HCT116 (cell line): ENCODE results near the gene CISD1. TPM values are rescaled to one million over a fixed set of nuclear protein-coding genes. Genes with fewer than 3 reads are reported as not detected.

ENCODE experiments used
- ATAC-seq: fragments of 200-7000 bp; cut with Tn5 transposase; 2 replicates; pipeline ENCODE4 v1.9.1; 2020; ENCODE audit warnings: mild to moderate bottlenecking, moderate library complexity
- BruUV-seq: library from RNA; stranded (reverse); fragments of 400-500 nt; replicated peaks from 2 replicates; lab custom pipeline; 2021; lab: Mats Ljungman, UMichigan
- CTCF ChIA-PET: fragments of 300-600 bp; sonication (Branson Sonifier 250); formaldehyde crosslinking; loops from one replicate; lab custom pipeline; 2021; ENCODE audit warnings: antibody characterized with exemption; lab: Charles Lee
- POLR2A ChIA-PET: fragments of 300-600, 350-600 bp; sonication (Branson Sonifier 250); formaldehyde crosslinking; loops from one replicate; lab custom pipeline; 2021; ENCODE audit warnings: antibody characterized with exemption; lab: Charles Lee
- RAD21 ChIA-PET, 2 experiments: fragments of 300-600 bp; sonication (Branson Sonifier 250); formaldehyde crosslinking; loops; one replicate each; lab custom pipeline; 2023; ENCODE audit warnings: low total read pairs in 2 of 2; ENCODE audit not compliant: uncharacterized antibody in 2 of 2, unreplicated experiment in 2 of 2, low non-redundant PET in 1 of 2; lab: Charles Lee
- DNase-seq: peaks from one replicate; pipeline ENCODE4 v3.0.0-alpha.2; 2010; ENCODE audit warnings: low read depth, low spot score
- H2AFZ ChIP-seq: fragments of 200-600 bp; shearing (Covaris generic), sonication (generic); 2 replicates; pipeline ENCODE4 v1.6.1; 2017; ENCODE audit warnings: low read depth, mixed run types, mixed read lengths, antibody characterized with exemption, low read length; ENCODE audit not compliant: poor library complexity, severe bottlenecking
- H3K27ac ChIP-seq: 2 replicates; pipeline ENCODE4 v1.5.1; 2012; ENCODE audit warnings: low read depth, low read length
- H3K27me3 ChIP-seq: fragments of 200-600 bp; sonication (generic); 2 replicates; pipeline ENCODE4 v1.6.1; 2016; ENCODE audit warnings: mixed run types, low read length, mixed read lengths; ENCODE audit not compliant: insufficient read depth
- H3K36me3 ChIP-seq, 2 experiments: fragments of 200-500 bp in 1 of 2; fragments of 200-600 bp in 1 of 2; sonication (Bioruptor generic) in 1 of 2; sonication (generic) in 1 of 2; 2 replicates each; pipeline versions ENCODE4 v1.5.1 to v1.6.1; 2014 to 2016; ENCODE audit warnings: low read length in 2 of 2, inconsistent platforms in 1 of 2, mixed read lengths in 1 of 2, mixed run types in 1 of 2; ENCODE audit not compliant: insufficient read depth in 2 of 2, control insufficient read depth in 1 of 2
- H3K4me1 ChIP-seq, 2 experiments: fragments of 200-600 bp in 1 of 2; sonication (generic) in 1 of 2; 2 replicates each; pipeline versions ENCODE4 v1.5.1 to v1.6.1; 2012 to 2017; ENCODE audit warnings: low read length in 2 of 2, inconsistent platforms in 1 of 2, mild to moderate bottlenecking in 1 of 2, mixed read lengths in 1 of 2, mixed run types in 1 of 2, moderate library complexity in 1 of 2; ENCODE audit not compliant: insufficient read depth in 2 of 2, control insufficient read depth in 1 of 2
- H3K4me2 ChIP-seq: fragments of 200-600 bp; sonication (generic); 2 replicates; pipeline ENCODE4 v1.6.1; 2017; ENCODE audit warnings: mixed run types, low read length, mixed read lengths
- H3K4me3 ChIP-seq, 2 experiments: fragments of 200-600 bp in 1 of 2; sonication (generic) in 1 of 2; replicated peaks in 1 of 2; 2 replicates each; pipeline ENCODE4 v1.5.1; 2011 to 2016; ENCODE audit warnings: low read length in 2 of 2, control low read depth in 1 of 2, low read depth in 1 of 2, mild to moderate bottlenecking in 1 of 2, mixed read lengths in 1 of 2, mixed run types in 1 of 2
- H3K79me2 ChIP-seq: fragments of 200-600 bp; sonication (generic); 2 replicates; pipeline ENCODE4 v1.6.1; 2017; ENCODE audit warnings: mild to moderate bottlenecking, mixed run types, low read length, moderate library complexity, mixed read lengths; ENCODE audit not compliant: insufficient read depth
- H3K9ac ChIP-seq: fragments of 200-600 bp; sonication (generic); 2 replicates; pipeline ENCODE4 v1.6.1; 2016; ENCODE audit warnings: low read length, mixed read lengths
- H3K9me2 ChIP-seq: fragments of 200-600 bp; sonication (generic), shearing (Covaris generic); 2 replicates; pipeline ENCODE4 v1.6.1; 2017; ENCODE audit warnings: mixed run types, mild to moderate bottlenecking, moderate library complexity; ENCODE audit not compliant: insufficient read depth
- H3K9me3 ChIP-seq, 2 experiments: fragments of 200-500 bp in 1 of 2; fragments of 200-600 bp in 1 of 2; sonication (Bioruptor generic) in 1 of 2; sonication (generic) in 1 of 2; 2 replicates each; pipeline ENCODE4 v1.6.1; 2014 to 2017; ENCODE audit warnings: low read length in 2 of 2, mixed read lengths in 2 of 2, inconsistent platforms in 1 of 2, low read depth in 1 of 2, mild to moderate bottlenecking in 1 of 2, mixed run types in 1 of 2, moderate library complexity in 1 of 2; ENCODE audit not compliant: control insufficient read depth in 1 of 2, insufficient read depth in 1 of 2
- H4K20me1 ChIP-seq: fragments of 200-600 bp; sonication (generic), shearing (Covaris generic); 2 replicates; pipeline ENCODE4 v1.6.1; 2017; ENCODE audit warnings: mixed run types, mild to moderate bottlenecking, moderate library complexity; ENCODE audit not compliant: insufficient read depth
- CTCF ChIP-seq, 3 experiments: fragments of 200-600 bp in 1 of 3; sonication (generic) in 1 of 3; IDR thresholded peaks in 2 of 3; conservative IDR thresholded peaks in 1 of 3; 2 replicates each; pipeline ENCODE4 v1.5.1; 2012 to 2017; ENCODE audit warnings: low read depth in 2 of 3, low read length in 2 of 3, antibody characterized with exemption in 1 of 3, borderline replicate concordance in 1 of 3, control low read depth in 1 of 3, mild to moderate bottlenecking in 1 of 3, mixed read lengths in 1 of 3, mixed run types in 1 of 3, moderate library complexity in 1 of 3; ENCODE audit not compliant: insufficient read depth in 1 of 3
- ELF1 ChIP-seq: IDR thresholded peaks from 2 replicates; pipeline ENCODE4 v1.6.1; 2012; ENCODE audit warnings: low read depth, borderline replicate concordance
- EZH2 ChIP-seq: fragments of 200-600 bp; sonication (generic); IDR thresholded peaks from 2 replicates; pipeline ENCODE4 v1.6.1; 2017; ENCODE audit warnings: antibody characterized with exemption, mixed run types
- EZH2phosphoT487 ChIP-seq: fragments of 200-600 bp; IDR thresholded peaks from 2 replicates; pipeline ENCODE4 v1.6.1; 2018; ENCODE audit warnings: antibody characterized with exemption, borderline replicate concordance
- MAX ChIP-seq: IDR thresholded peaks from 2 replicates; pipeline ENCODE4 v1.6.1; 2012
- POLR2A ChIP-seq: IDR thresholded peaks from 2 replicates; pipeline ENCODE4 v1.7.0; 2011; ENCODE audit warnings: borderline replicate concordance; ENCODE audit not compliant: insufficient read depth, insufficient read length; ENCODE audit errors: extremely low read depth
- POLR2AphosphoS5 ChIP-seq: IDR thresholded peaks from 2 replicates; pipeline ENCODE4 v1.6.1; 2011; ENCODE audit warnings: mild to moderate bottlenecking, low read depth, low read length, moderate library complexity
- RAD21 ChIP-seq: IDR thresholded peaks from 2 replicates; pipeline ENCODE4 v1.6.1; 2012; ENCODE audit warnings: low read depth, mild to moderate bottlenecking
- REST ChIP-seq: IDR thresholded peaks from 2 replicates; pipeline ENCODE4 v1.6.1; 2012; ENCODE audit warnings: low read depth
- SIN3A ChIP-seq: IDR thresholded peaks from 2 replicates; pipeline ENCODE4 v1.6.1; 2012; ENCODE audit warnings: low read depth
- SP1 ChIP-seq: IDR thresholded peaks from 2 replicates; pipeline ENCODE4 v1.6.1; 2012; ENCODE audit warnings: low read depth
- TCF7L2 ChIP-seq: IDR thresholded peaks from 2 replicates; pipeline ENCODE4 v1.7.0; 2011; ENCODE audit warnings: borderline replicate concordance, inconsistent platforms; ENCODE audit not compliant: insufficient read depth, insufficient read length; ENCODE audit errors: extremely low read depth
- YY1 ChIP-seq: IDR thresholded peaks from 2 replicates; pipeline ENCODE4 v1.6.1; 2011; ENCODE audit warnings: low read length, low read depth, moderate library complexity, mild to moderate bottlenecking; ENCODE audit not compliant: insufficient replicate concordance; ENCODE audit errors: extremely low read depth
- ZBTB33 ChIP-seq: IDR thresholded peaks from 2 replicates; pipeline ENCODE4 v1.6.1; 2011; ENCODE audit warnings: mild to moderate bottlenecking, low read length, moderate library complexity; ENCODE audit not compliant: insufficient replicate concordance; ENCODE audit errors: extremely low read depth
- ZFX ChIP-seq: fragments of 450-650 bp; IDR thresholded peaks from 2 replicates; pipeline ENCODE4 v1.6.1; 2017
- ZNF274 ChIP-seq: fragments of 200-500 bp; sonication (Bioruptor generic); IDR thresholded peaks from 2 replicates; pipeline ENCODE4 v1.6.1; 2014; ENCODE audit warnings: mild to moderate bottlenecking, low read depth, low read length, inconsistent platforms
- intact Hi-C: fragments of 100-400 bp; cut with micrococcal nuclease; formaldehyde crosslinking; loops from 2 replicates; pipeline ENCODE4 v1.10.0; 2022
- total RNA-seq: library from RNA; stranded (reverse); gene quantifications from one replicate; pipeline ENCODE4 v1.2.1, GENCODE V29; 2021; ENCODE audit not compliant: unreplicated experiment

Gene CISD1
- total RNA-seq, 1 experiment from 2014 or later: 47.3 TPM

GRCh38 chr10:58334817-58335305, 65.9 kb downstream of the CISD1 start, which contains the start of gene UBE2D1:
TSS of gene UBE2D1 (plus strand) at chr10:58335006. CDS start at chr10:58335202, 196 bp downstream.
- H2AFZ ChIP-seq: peak within 1 kb of the TSS; percentile 71
- no peaks in the 10 kb centered on the region for H3K36me3 ChIP-seq
- DNase-seq (peak; percentile 55), ATAC-seq (peak; percentile 95)
- TF ChIP-seq ZBTB33 (no peak), ZNF274 (no peak), REST (no peak), MAX (peak; percentile 64; the same call in 1 of the 2 replicates), ZFX (peak; percentile 65; the same call in 1 of the 2 replicates), ELF1 (peak; percentile 68), RAD21 (no peak), YY1 (peak; percentile 13), EZH2 (no peak), EZH2phosphoT487 (no peak), SIN3A (peak; percentile 75), POLR2A (peak; percentile 91), POLR2AphosphoS5 (peak; percentile 97), TCF7L2 (peak; percentile 51), SP1 (peak; percentile 51), CTCF (IDR thresholded peaks at IDR 0.05 in 2 of 3, conservative IDR thresholded peaks at IDR 0.05 in 1 of 3; ENCODE audit: borderline replicate concordance in 1 of 3, insufficient read depth in 1 of 3, low read depth in 2 of 3, low read length in 2 of 3) (peak in 1 of 3 experiments; percentile 2; a peak in 1 of 6 replicates)
- ChIA-PET CTCF (interaction anchor here (1.3 kb wide), 1 partner anchor 35 kb away, joined by 3 read pairs; no protein-coding TSS in a partner anchor), POLR2A (interaction anchor here (1.0 to 2.1 kb wide), 5 partner anchors 10 to 66 kb away, joined by 3 to 12 read pairs (median 3); partner anchors contain the start of genes CISD1 and TFAM), RAD21 (no interaction called here)
- intact Hi-C loops: loop anchor here (2.0 to 5.0 kb wide), 2 partner anchors 52 to 66 kb away; partner anchors contain the start of genes CISD1 and TFAM
- peak within 1 kb of the TSS; percentile 64 for H3K27ac ChIP-seq
- H3K4me1 ChIP-seq: peaks cover 0 to 18% of the 10 kb centered on the region in 2 experiments; a peak in 2 of 4 replicates
- H3K4me3 ChIP-seq: peak within 1 kb of the TSS; percentile 77 to 90
- no TSS peak for BruUV-seq
- H3K79me2 ChIP-seq: peaks cover 40% of the 10 kb centered on the region
- H4K20me1 ChIP-seq: no peaks in the 10 kb centered on the region
- no peaks in the 10 kb centered on the region for H3K27me3 ChIP-seq
- no peaks in the 10 kb centered on the region for H3K9me3 ChIP-seq
- peak within 1 kb of the TSS; percentile 85 for H3K4me2 ChIP-seq
- no peaks in the 10 kb centered on the region for H3K9me2 ChIP-seq
- peak within 1 kb of the TSS; percentile 82 for H3K9ac ChIP-seq
